ENCODE data around the gene UGT2B7. TPM values are rescaled to one million over a fixed set of nuclear protein-coding genes. Genes with fewer than 3 reads are reported as not detected.

UGT2B7 gene
- total RNA-seq, 1 experiment from 2014 or later: not detected

- DNase-seq: no peak
- H3K27me3 ChIP-seq (ENCODE audit: insufficient read depth, low read length): no peaks in the 10 kb centered on the region
- H2BK20ac ChIP-seq (ENCODE audit: low read depth, low read length, poor library complexity, severe bottlenecking): no peak overlapping the region
- WGBS (ENCODE audit: extremely low coverage, insufficient read length, low lambda C conversion rate): no CpG with 5 or more reads among the region's 4 CpGs
- no peaks in the 10 kb centered on the region for H3K79me2 ChIP-seq (ENCODE audit: insufficient read depth, low read length)
- Mint-ChIP-seq H3K27me3 (ENCODE audit: low read depth) (no peaks in the 10 kb centered on the region), H3K9me3 (no peaks in the 10 kb centered on the region), H3K27ac (no peak overlapping the region), H3K36me3 (ENCODE audit: insufficient read depth in 1 of 3, low read depth in 3 of 3) (no peaks in the 10 kb centered on the region), H3K4me3 (no peak overlapping the region), H3K4me1 (no peaks in the 10 kb centered on the region)
- no peak overlapping the region for H3K18ac ChIP-seq (ENCODE audit: insufficient read length, low read depth, low read length)
- H3K14ac ChIP-seq (ENCODE audit: insufficient read depth, low read length): no peak overlapping the region
- TF ChIP-seq CTCF (conservative IDR thresholded peaks at IDR 0.05): no peak
- no peak overlapping the region for H2AK5ac ChIP-seq (ENCODE audit: insufficient read length, low read length)
- H2BK12ac ChIP-seq (ENCODE audit: insufficient read length, low read depth, low read length): no peak overlapping the region
- no peaks in the 10 kb centered on the region for H3K4me1 ChIP-seq (ENCODE audit: insufficient read depth, low read length)
- H3K56ac ChIP-seq (ENCODE audit: insufficient read length, low read depth, low read length): no peak overlapping the region
- H3K4me2 ChIP-seq (ENCODE audit: insufficient read depth, insufficient read length, low read length): no peak overlapping the region
- H3K4ac ChIP-seq (ENCODE audit: low read depth, low read length): no peak overlapping the region
- H2BK5ac ChIP-seq (ENCODE audit: insufficient read length, low read length): no peak overlapping the region
- no peak overlapping the region for H3K9ac ChIP-seq (ENCODE audit: extremely low read depth, insufficient read length, low read length)
- H2BK120ac ChIP-seq (ENCODE audit: low read depth, low read length, poor library complexity, severe bottlenecking): no peak overlapping the region
- no peaks in the 10 kb centered on the region for H4K20me1 ChIP-seq (ENCODE audit: control insufficient read depth, insufficient read depth, insufficient read length)
- no peak overlapping the region for H2BK15ac ChIP-seq (ENCODE audit: low read depth, low read length)
- no peaks in the 10 kb centered on the region for H3K79me1 ChIP-seq (ENCODE audit: insufficient read depth, low read depth, low read length, poor library complexity, severe bottlenecking)
- H4K5ac ChIP-seq (ENCODE audit: insufficient read length, low read depth, low read length): no peak overlapping the region
- no peaks in the 10 kb centered on the region for H3K9me3 ChIP-seq (ENCODE audit: control insufficient read depth, low read depth, low read length)
- no peak overlapping the region for H3K23ac ChIP-seq (ENCODE audit: insufficient read length, low read depth, low read length)
- H4K8ac ChIP-seq (replicated peaks; ENCODE audit: insufficient read length, low read depth, low read length): no peak overlapping the region
- H4K91ac ChIP-seq (ENCODE audit: insufficient read length, low read depth, low read length): no peak overlapping the region
- H3K27ac ChIP-seq (ENCODE audit: insufficient read length, low read depth, low read length): no peak overlapping the region
- H3T11ph ChIP-seq (ENCODE audit: low read length): no peak overlapping the region
- no peak overlapping the region for H2AFZ ChIP-seq (ENCODE audit: low read length)
- H3K23me2 ChIP-seq (ENCODE audit: insufficient read length, low read depth, low read length, poor library complexity, severe bottlenecking): no peaks in the 10 kb centered on the region
Measured at GRCh38 chr4:69154021-69154420, 57.7 kb downstream of the UGT2B7 start.

All from H9 (cell line).